HG02642 (cell line): ENCODE data around the gene DDO.
"Not testable (repeated sequence)": the region's sequence is repeated elsewhere in the genome, so short reads cannot be mapped to it uniquely, and the experiment has no call there.

Source experiments
- ATAC-seq: cut with Tn5 transposase; IDR thresholded peaks from one replicate; pipeline ENCODE4 v1.9.1; 2021; ENCODE audit warnings: mild to moderate bottlenecking; ENCODE audit not compliant: unreplicated experiment, poor library complexity

The DDO gene

DNA sequence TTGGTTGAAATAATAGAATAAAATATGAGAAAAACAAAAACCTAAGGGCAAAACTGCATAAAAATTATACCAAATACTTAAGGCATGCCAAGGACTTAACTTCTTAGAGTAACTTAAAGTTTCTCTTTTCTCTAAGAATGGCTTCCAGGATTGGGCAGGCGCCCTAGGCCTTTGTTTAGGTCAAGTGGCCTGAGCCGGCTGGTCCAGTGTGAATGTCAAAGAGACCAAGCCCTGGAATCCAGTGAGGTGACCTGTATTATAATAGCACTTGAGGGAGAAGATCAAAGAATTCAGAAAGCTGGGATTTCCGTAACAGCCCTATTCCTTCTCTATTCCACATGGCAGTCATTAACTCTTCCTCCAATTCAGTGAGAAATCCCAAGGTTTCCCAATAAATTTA, 63.8 kb downstream of the DDO start:
- ATAC-seq, result no peak

DNA sequence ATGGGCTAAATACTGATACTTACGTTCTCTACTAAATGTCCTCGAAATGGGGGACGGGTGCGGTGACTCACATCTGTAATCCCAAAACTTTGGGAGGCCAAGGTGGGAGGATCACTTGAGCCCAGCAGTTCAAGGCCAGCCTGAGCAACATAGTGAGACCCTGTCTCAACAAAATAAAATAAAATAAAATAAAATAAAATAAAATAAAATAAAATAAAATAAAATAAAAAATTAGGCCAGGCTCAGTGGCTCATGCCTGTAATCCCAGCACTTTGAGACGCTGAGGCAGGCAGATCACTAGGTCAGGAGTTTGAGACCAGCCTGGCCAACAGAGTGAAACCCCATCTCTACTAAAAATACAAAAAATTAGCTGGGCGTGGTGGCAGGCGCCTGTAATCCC, 64.8 kb downstream of the DDO start:
- ATAC-seq, result not testable (repeated sequence)

DNA sequence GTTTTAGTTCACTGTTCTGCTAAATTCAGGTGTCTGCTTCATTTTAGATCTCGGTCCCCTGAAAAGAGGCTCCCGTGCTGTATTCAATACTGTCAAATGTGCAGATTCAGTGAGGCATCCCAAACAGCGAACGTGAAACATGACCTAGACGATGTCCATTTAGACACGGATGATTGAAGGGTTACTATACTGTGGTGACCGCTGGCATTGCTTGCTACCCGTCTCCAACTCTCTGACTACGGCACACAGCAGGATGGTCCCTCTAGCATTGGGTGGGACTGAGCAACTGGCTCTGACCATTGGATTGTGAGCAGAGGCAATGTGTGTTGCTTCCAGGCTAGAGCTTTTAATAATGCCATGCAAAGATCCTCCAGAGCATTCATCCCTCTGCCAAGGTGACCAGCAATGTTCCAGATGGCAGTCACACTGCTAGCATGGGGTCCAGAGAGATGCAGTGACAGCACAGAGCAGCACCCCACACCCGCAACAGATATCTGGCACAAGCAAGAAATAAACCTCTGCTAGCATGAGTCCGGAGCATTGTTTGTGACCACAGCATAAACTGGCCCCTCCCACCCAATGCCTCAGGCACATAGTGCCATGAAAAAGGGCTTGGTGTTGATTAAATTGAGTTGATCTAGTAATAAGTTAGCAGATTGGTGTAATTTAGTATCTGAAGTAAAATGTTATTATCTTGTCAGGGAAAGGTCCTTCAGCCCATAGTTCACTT, 66.2 kb downstream of the DDO start:
- ATAC-seq, result no peak

- no peak for ATAC-seq
Observed at GRCh38 chr6:110345025-110345424, 70.3 kb downstream of the DDO start.

- ATAC-seq, result no peak
Observed at GRCh38 chr6:110342759-110343158, 72.6 kb downstream of the DDO start.
